ENCODE results near the gene DEDD2. TPM values are rescaled to one million over a fixed set of nuclear protein-coding genes. Genes with fewer than 3 reads are reported as not detected.

The DEDD2 gene
- total and polyA plus RNA-seq, 10 of the 15 experiments (the other 5 are each of a cell fraction or from before 2014, with no cell fraction given) = 2.5 to 24.7 (median 17.6) TPM

- in situ Hi-C loops (cut with MboI) (no loop called here), intact Hi-C loops (cut with micrococcal nuclease; ENCODE audit: unreplicated experiment) (no loop called here)
- Histone ChIP-seq H3K9ac (ENCODE audit: control insufficient read depth, insufficient read depth, low read length) (no peak overlapping the region), H3K36me3 (ENCODE audit: control insufficient read depth in 2 of 2, insufficient read depth in 2 of 2, low read length in 1 of 2) (no peaks in the 10 kb centered on the region), H3K27me3 (replicated peaks in 1 of 2; ENCODE audit: control insufficient read depth in 2 of 2, insufficient read depth in 2 of 2, low read length in 1 of 2) (peaks cover 0 to 2% of the 10 kb centered on the region in 2 experiments; a peak in 2 of 4 replicates), H3K4me2 (ENCODE audit: control insufficient read depth, insufficient read depth) (no peak overlapping the region), H4K20me1 (ENCODE audit: control insufficient read depth, insufficient read depth) (no peaks in the 10 kb centered on the region), H3K27ac (ENCODE audit: control insufficient read depth, insufficient read depth) (no peak overlapping the region), H3K79me2 (ENCODE audit: control insufficient read depth, insufficient read depth, low read length) (no peaks in the 10 kb centered on the region), H2AFZ (ENCODE audit: control insufficient read depth, low read depth, low read length) (no peak overlapping the region), H3K9me3 (replicated peaks; ENCODE audit: control insufficient read depth, insufficient read depth, low read length) (no peaks in the 10 kb centered on the region), H3K4me3 (no peak overlapping the region), H3K4me1 (ENCODE audit: control insufficient read depth, insufficient read depth, low read length) (peaks cover 9% of the 10 kb centered on the region)
- DNase-seq (ENCODE audit: low read depth, low spot score) = no peak
- FAIRE-seq = no peak
- no TSS peak for BruUV-seq (replicated peaks)
- WGBS (ENCODE audit: insufficient coverage, insufficient replicate concordance, low lambda C conversion rate, missing lambda C conversion rate) = 59% methylated on average over 25 of the region's 25 CpGs
- TF ChIP-seq ZBTB33 (IDR thresholded peaks at IDR 0.05) (no peak), E2F8 (IDR thresholded peaks at IDR 0.05; ENCODE audit: low read depth, partially characterized antibody) (no peak)
- CTCF ChIA-PET = interaction anchor here (1.1 kb wide), 1 partner anchor 48 kb away, joined by 3 read pairs; no protein-coding TSS in a partner anchor
- ATAC-seq = no peak
- SMC1A ChIA-PET (ENCODE audit: uncharacterized antibody, unreplicated experiment) = no interaction called here
- POLR2A ChIA-PET = no interaction called here
- RAD21 ChIA-PET (ENCODE audit: unreplicated experiment) = no interaction called here
Measured at GRCh38 chr19:42152910-42153671, 64.4 kb downstream of the DEDD2 start.

Measured in GM12878 (cell line).